GM19328 (cell line): ENCODE results near the gene COL25A1.

Source experiments
- ATAC-seq: cut with Tn5 transposase; IDR thresholded peaks from one replicate; pipeline ENCODE4 v1.9.1; 2021; ENCODE audit warnings: mild to moderate bottlenecking, moderate library complexity; ENCODE audit not compliant: unreplicated experiment

The COL25A1 gene

GRCh38 chr4:109302361-109303139 is at the start of gene COL25A1:
TSS of gene COL25A1 (minus strand) at chr4:109302658.
- ATAC-seq: no peak

- ATAC-seq: no peak
These were observed 47.7 kb upstream of the COL25A1 start for GRCh38 chr4:109350121-109350520.

- ATAC-seq: no peak
These were observed 32.0 kb upstream of the COL25A1 start for GRCh38 chr4:109334129-109335105.

- ATAC-seq: no peak
These were observed 30.5 kb upstream of the COL25A1 start for GRCh38 chr4:109332926-109333464.

GRCh38 chr4:109327641-109328040 is 25.2 kb upstream of the COL25A1 start:
- ATAC-seq: no peak

- ATAC-seq: no peak
These were observed 23.2 kb upstream of the COL25A1 start for GRCh38 chr4:109325698-109326097.

GRCh38 chr4:109323348-109323747 is 20.9 kb upstream of the COL25A1 start:
- ATAC-seq: no peak

GRCh38 chr4:109321232-109321631 is 18.8 kb upstream of the COL25A1 start:
- no peak for ATAC-seq

- no peak for ATAC-seq
These were observed 17.2 kb upstream of the COL25A1 start for GRCh38 chr4:109319684-109320083.

GRCh38 chr4:109319156-109319555 is 16.7 kb upstream of the COL25A1 start:
- ATAC-seq: no peak

GRCh38 chr4:109315818-109316217 is 13.4 kb upstream of the COL25A1 start:
- no peak for ATAC-seq

GRCh38 chr4:109315341-109315740 is 12.9 kb upstream of the COL25A1 start:
- no peak for ATAC-seq

GRCh38 chr4:109313168-109314133 is 11.0 kb upstream of the COL25A1 start:
- no peak for ATAC-seq

- ATAC-seq: no peak
These were observed 660 bp upstream of the COL25A1 start for GRCh38 chr4:109303140-109303496.

- ATAC-seq: no peak
These were observed 652 bp downstream of the COL25A1 start for GRCh38 chr4:109301651-109302360.

GRCh38 chr4:109298279-109299010 is 4.0 kb downstream of the COL25A1 start:
- ATAC-seq: no peak

GRCh38 chr4:109296527-109296926 is 5.9 kb downstream of the COL25A1 start:
- no peak for ATAC-seq

- ATAC-seq: no peak
These were observed 7.4 kb downstream of the COL25A1 start for GRCh38 chr4:109295081-109295480.

- ATAC-seq: no peak
These were observed 7.9 kb downstream of the COL25A1 start for GRCh38 chr4:109294468-109295020.
